ENCODE measurements around the gene VCAN. TPM values are rescaled to one million over a fixed set of nuclear protein-coding genes. Genes with fewer than 3 reads are reported as not detected.

VCAN gene
- total and polyA plus RNA-seq, 2 experiments from 2014 or later: 133 to 404 TPM

- TF ChIP-seq, protein P1, sequence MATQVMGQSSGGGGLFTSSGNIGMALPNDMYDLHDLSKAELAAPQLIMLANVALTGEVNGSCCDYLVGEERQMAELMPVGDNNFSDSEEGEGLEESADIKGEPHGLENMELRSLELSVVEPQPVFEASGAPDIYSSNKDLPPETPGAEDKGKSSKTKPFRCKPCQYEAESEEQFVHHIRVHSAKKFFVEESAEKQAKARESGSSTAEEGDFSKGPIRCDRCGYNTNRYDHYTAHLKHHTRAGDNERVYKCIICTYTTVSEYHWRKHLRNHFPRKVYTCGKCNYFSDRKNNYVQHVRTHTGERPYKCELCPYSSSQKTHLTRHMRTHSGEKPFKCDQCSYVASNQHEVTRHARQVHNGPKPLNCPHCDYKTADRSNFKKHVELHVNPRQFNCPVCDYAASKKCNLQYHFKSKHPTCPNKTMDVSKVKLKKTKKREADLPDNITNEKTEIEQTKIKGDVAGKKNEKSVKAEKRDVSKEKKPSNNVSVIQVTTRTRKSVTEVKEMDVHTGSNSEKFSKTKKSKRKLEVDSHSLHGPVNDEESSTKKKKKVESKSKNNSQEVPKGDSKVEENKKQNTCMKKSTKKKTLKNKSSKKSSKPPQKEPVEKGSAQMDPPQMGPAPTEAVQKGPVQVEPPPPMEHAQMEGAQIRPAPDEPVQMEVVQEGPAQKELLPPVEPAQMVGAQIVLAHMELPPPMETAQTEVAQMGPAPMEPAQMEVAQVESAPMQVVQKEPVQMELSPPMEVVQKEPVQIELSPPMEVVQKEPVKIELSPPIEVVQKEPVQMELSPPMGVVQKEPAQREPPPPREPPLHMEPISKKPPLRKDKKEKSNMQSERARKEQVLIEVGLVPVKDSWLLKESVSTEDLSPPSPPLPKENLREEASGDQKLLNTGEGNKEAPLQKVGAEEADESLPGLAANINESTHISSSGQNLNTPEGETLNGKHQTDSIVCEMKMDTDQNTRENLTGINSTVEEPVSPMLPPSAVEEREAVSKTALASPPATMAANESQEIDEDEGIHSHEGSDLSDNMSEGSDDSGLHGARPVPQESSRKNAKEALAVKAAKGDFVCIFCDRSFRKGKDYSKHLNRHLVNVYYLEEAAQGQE (IDR thresholded peaks at IDR 0.05; ENCODE audit: unreplicated experiment): no peak
- TF ChIP-seq ZNF331 (CRISPR knock-in tag; IDR thresholded peaks at IDR 0.05; ENCODE audit: low read depth): no peak
- TF ChIP-seq, protein P2, sequence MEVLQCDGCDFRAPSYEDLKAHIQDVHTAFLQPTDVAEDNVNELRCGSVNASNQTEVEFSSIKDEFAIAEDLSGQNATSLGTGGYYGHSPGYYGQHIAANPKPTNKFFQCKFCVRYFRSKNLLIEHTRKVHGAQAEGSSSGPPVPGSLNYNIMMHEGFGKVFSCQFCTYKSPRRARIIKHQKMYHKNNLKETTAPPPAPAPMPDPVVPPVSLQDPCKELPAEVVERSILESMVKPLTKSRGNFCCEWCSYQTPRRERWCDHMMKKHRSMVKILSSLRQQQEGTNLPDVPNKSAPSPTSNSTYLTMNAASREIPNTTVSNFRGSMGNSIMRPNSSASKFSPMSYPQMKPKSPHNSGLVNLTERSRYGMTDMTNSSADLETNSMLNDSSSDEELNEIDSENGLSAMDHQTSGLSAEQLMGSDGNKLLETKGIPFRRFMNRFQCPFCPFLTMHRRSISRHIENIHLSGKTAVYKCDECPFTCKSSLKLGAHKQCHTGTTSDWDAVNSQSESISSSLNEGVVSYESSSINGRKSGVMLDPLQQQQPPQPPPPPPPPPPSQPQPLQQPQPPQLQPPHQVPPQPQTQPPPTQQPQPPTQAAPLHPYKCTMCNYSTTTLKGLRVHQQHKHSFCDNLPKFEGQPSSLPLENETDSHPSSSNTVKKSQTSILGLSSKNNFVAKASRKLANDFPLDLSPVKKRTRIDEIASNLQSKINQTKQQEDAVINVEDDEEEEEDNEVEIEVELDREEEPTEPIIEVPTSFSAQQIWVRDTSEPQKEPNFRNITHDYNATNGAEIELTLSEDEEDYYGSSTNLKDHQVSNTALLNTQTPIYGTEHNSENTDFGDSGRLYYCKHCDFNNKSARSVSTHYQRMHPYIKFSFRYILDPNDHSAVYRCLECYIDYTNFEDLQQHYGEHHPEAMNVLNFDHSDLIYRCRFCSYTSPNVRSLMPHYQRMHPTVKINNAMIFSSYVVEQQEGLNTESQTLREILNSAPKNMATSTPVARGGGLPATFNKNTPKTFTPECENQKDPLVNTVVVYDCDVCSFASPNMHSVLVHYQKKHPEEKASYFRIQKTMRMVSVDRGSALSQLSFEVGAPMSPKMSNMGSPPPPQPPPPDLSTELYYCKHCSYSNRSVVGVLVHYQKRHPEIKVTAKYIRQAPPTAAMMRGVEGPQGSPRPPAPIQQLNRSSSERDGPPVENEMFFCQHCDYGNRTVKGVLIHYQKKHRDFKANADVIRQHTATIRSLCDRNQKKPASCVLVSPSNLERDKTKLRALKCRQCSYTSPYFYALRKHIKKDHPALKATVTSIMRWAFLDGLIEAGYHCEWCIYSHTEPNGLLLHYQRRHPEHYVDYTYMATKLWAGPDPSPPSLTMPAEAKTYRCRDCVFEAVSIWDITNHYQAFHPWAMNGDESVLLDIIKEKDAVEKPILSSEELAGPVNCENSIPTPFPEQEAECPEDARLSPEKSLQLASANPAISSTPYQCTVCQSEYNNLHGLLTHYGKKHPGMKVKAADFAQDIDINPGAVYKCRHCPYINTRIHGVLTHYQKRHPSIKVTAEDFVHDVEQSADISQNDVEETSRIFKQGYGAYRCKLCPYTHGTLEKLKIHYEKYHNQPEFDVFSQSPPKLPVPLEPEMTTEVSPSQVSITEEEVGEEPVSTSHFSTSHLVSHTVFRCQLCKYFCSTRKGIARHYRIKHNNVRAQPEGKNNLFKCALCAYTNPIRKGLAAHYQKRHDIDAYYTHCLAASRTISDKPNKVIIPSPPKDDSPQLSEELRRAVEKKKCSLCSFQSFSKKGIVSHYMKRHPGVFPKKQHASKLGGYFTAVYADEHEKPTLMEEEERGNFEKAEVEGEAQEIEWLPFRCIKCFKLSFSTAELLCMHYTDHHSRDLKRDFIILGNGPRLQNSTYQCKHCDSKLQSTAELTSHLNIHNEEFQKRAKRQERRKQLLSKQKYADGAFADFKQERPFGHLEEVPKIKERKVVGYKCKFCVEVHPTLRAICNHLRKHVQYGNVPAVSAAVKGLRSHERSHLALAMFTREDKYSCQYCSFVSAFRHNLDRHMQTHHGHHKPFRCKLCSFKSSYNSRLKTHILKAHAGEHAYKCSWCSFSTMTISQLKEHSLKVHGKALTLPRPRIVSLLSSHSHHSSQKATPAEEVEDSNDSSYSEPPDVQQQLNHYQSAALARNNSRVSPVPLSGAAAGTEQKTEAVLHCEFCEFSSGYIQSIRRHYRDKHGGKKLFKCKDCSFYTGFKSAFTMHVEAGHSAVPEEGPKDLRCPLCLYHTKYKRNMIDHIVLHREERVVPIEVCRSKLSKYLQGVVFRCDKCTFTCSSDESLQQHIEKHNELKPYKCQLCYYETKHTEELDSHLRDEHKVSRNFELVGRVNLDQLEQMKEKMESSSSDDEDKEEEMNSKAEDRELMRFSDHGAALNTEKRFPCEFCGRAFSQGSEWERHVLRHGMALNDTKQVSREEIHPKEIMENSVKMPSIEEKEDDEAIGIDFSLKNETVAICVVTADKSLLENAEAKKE (CRISPR knock-in tag; IDR thresholded peaks at IDR 0.05): no peak
- TF ChIP-seq JUNB (IDR thresholded peaks at IDR 0.05; ENCODE audit: unreplicated experiment): no peak
- no peak for TF ChIP-seq EZH2phosphoT487 (IDR thresholded peaks at IDR 0.05; ENCODE audit: unreplicated experiment)
- TF ChIP-seq NANOG (IDR thresholded peaks at IDR 0.05; ENCODE audit: borderline replicate concordance): no peak
- TF ChIP-seq CREB1 (CRISPR knock-in tag; IDR thresholded peaks at IDR 0.05; ENCODE audit: low read depth): no peak
- TF ChIP-seq EZH2 (IDR thresholded peaks at IDR 0.05; ENCODE audit: low read depth, unreplicated experiment): no peak
These were observed 44.8 kb downstream of the VCAN start (continued) for GRCh38 chr5:83516377-83516776.

All from GM23338 (cell line).